Mammary epithelial cell (primary cell): Measurements from ENCODE around the gene GRAMD1C.

Source experiments
- EZH2 ChIP-seq: IDR thresholded peaks from 2 replicates; pipeline ENCODE4 v1.6.1; 2012; ENCODE audit warnings: low read length, inconsistent platforms, borderline replicate concordance
- TF ChIP-seq, protein P1 (sequence below), 2 donors: IDR thresholded peaks in 1 of 2; conservative IDR thresholded peaks in 1 of 2; 2 replicates each; pipeline ENCODE4 v1.5.1; 2011 to 2012; ENCODE audit warnings: inconsistent platforms in 2 of 2, low read length in 2 of 2, mild to moderate bottlenecking in 2 of 2, control low read depth in 1 of 2, low read depth in 1 of 2; ENCODE audit not compliant: insufficient read depth in 1 of 2; ENCODE audit errors: extremely low read depth in 1 of 2

DNA sequence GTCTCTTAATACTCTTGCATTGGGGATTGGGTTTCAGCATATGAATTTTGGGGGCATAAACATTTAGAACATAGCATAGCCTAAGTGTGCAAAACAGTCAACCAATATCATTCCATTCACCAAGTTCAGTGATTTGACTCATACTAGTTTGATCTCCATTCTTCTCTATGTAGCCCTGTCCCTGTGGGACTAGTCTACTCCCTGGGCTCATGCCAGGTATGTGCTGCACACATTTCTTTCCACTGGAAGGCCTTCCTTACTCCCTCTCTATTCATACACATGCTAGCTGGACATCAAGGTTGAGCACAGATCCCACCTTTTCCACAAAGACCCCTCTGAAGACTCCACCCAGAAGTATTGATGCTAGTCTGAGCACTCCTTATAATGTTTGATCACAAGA is 114.3 kb downstream of the GRAMD1C start:
- TF ChIP-seq, protein P1, sequence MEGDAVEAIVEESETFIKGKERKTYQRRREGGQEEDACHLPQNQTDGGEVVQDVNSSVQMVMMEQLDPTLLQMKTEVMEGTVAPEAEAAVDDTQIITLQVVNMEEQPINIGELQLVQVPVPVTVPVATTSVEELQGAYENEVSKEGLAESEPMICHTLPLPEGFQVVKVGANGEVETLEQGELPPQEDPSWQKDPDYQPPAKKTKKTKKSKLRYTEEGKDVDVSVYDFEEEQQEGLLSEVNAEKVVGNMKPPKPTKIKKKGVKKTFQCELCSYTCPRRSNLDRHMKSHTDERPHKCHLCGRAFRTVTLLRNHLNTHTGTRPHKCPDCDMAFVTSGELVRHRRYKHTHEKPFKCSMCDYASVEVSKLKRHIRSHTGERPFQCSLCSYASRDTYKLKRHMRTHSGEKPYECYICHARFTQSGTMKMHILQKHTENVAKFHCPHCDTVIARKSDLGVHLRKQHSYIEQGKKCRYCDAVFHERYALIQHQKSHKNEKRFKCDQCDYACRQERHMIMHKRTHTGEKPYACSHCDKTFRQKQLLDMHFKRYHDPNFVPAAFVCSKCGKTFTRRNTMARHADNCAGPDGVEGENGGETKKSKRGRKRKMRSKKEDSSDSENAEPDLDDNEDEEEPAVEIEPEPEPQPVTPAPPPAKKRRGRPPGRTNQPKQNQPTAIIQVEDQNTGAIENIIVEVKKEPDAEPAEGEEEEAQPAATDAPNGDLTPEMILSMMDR (conservative IDR thresholded peaks at IDR 0.05 in 1 of 2, IDR thresholded peaks at IDR 0.05 in 1 of 2; ENCODE audit: extremely low read depth in 1 of 2, insufficient read depth in 1 of 2, low read depth in 1 of 2, low read length in 2 of 2), result no peak
- TF ChIP-seq EZH2, result no peak
